SK-N-SH treated with all-trans-retinoic acid at 6 μM for 48 hours (cell line): ENCODE data around the gene POU6F2.

ENCODE experiments used
- ATAC-seq: fragments of 200-7000 bp; cut with Tn5 transposase; 3 replicates; pipeline ENCODE4 v1.9.1; 2020; ENCODE audit warnings: mild to moderate bottlenecking, moderate library complexity
- ARNTL ChIP-seq: fragments of 450-650 bp; formaldehyde crosslinking; IDR thresholded peaks from 2 replicates; pipeline ENCODE4 v1.5.0; 2020; ENCODE audit warnings: low read depth, mild to moderate bottlenecking, moderate library complexity, borderline replicate concordance
- CREB5 ChIP-seq: fragments of 250-450 bp; sonication (Bioruptor Pico); IDR thresholded peaks from 2 replicates; pipeline ENCODE4 v1.5.1; 2020; ENCODE audit warnings: low read depth, mild to moderate bottlenecking, moderate library complexity
- CSDC2 ChIP-seq: fragments of 250-450 bp; sonication (Bioruptor Pico); IDR thresholded peaks from 2 replicates; pipeline ENCODE4 v1.5.0; 2020; ENCODE audit warnings: mild to moderate bottlenecking, moderate library complexity
- ESRRG ChIP-seq: fragments of 250-450 bp; sonication (Bioruptor Pico); IDR thresholded peaks from 2 replicates; pipeline ENCODE4 v1.6.1; 2021; ENCODE audit warnings: mild to moderate bottlenecking
- GLIS3 ChIP-seq: fragments of 250-450 bp; sonication (Bioruptor Pico); IDR thresholded peaks from 2 replicates; pipeline ENCODE4 v1.5.0; 2020; ENCODE audit warnings: mild to moderate bottlenecking, moderate library complexity
- ISL1 ChIP-seq: fragments of 250-450 bp; sonication (Bioruptor Pico); IDR thresholded peaks from 2 replicates; pipeline ENCODE4 v2.1.2; 2022; ENCODE audit warnings: mild to moderate bottlenecking, moderate library complexity
- OSR1 ChIP-seq: fragments of 250-450 bp; sonication (Bioruptor Pico); IDR thresholded peaks from 2 replicates; pipeline ENCODE4 v1.8.0; 2022; ENCODE audit warnings: moderate library complexity, mild to moderate bottlenecking, inconsistent platforms
- PATZ1 ChIP-seq: fragments of 250-450 bp; sonication (Bioruptor Pico); IDR thresholded peaks from 2 replicates; pipeline ENCODE4 v1.8.0; 2020; ENCODE audit warnings: mild to moderate bottlenecking, moderate library complexity, borderline replicate concordance
- POU6F1 ChIP-seq: fragments of 250-450 bp; sonication (Bioruptor Pico); IDR thresholded peaks from 2 replicates; pipeline ENCODE4 v1.8.0; 2021; ENCODE audit warnings: low read depth, mild to moderate bottlenecking, moderate library complexity, borderline replicate concordance
- PPARA ChIP-seq: fragments of 250-450 bp; sonication (Bioruptor Pico); IDR thresholded peaks from 2 replicates; pipeline ENCODE4 v1.5.0; 2020; ENCODE audit warnings: mild to moderate bottlenecking, borderline replicate concordance
- RARB ChIP-seq: fragments of 250-450 bp; sonication (Bioruptor Pico); IDR thresholded peaks from 2 replicates; pipeline ENCODE4 v1.8.0; 2021; ENCODE audit warnings: mild to moderate bottlenecking, moderate library complexity
- SNAI2 ChIP-seq: fragments of 250-450 bp; sonication (Bioruptor Pico); IDR thresholded peaks from 2 replicates; pipeline ENCODE4 v1.5.0; 2020; ENCODE audit warnings: mild to moderate bottlenecking, moderate library complexity
- TCF4 ChIP-seq: fragments of 250-450 bp; sonication (Bioruptor Pico); IDR thresholded peaks from 2 replicates; pipeline ENCODE4 v1.8.0; 2021; ENCODE audit warnings: mild to moderate bottlenecking, moderate library complexity, borderline replicate concordance
- TOX ChIP-seq: fragments of 250-450 bp; sonication (Bioruptor Pico); IDR thresholded peaks from 2 replicates; pipeline ENCODE4 v1.8.0; 2021; ENCODE audit warnings: mild to moderate bottlenecking, moderate library complexity, borderline replicate concordance
- TSHZ2 ChIP-seq: fragments of 250-450 bp; sonication (Bioruptor Pico); IDR thresholded peaks from 2 replicates; pipeline ENCODE4 v1.5.0; 2020; ENCODE audit warnings: mild to moderate bottlenecking, moderate library complexity
- ZC3H10 ChIP-seq: fragments of 250-450 bp; sonication (Bioruptor Pico); IDR thresholded peaks from 2 replicates; pipeline ENCODE4 v1.5.1; 2021; ENCODE audit warnings: mild to moderate bottlenecking, moderate library complexity
- ZFP3 ChIP-seq: fragments of 250-450 bp; sonication (Bioruptor Pico); IDR thresholded peaks from 2 replicates; pipeline ENCODE4 v1.5.0; 2020; ENCODE audit warnings: mild to moderate bottlenecking, moderate library complexity
- ZFP30 ChIP-seq: fragments of 450-650 bp; formaldehyde crosslinking; IDR thresholded peaks from 2 replicates; pipeline ENCODE4 v1.5.0; 2022; ENCODE audit warnings: mild to moderate bottlenecking, moderate library complexity
- ZNF565 ChIP-seq: fragments of 450-650 bp; formaldehyde crosslinking; conservative IDR thresholded peaks from 2 replicates; pipeline ENCODE4 v1.5.0; 2020; ENCODE audit warnings: low read depth, mild to moderate bottlenecking, moderate library complexity
- ZNF70 ChIP-seq: fragments of 450-650 bp; formaldehyde crosslinking; IDR thresholded peaks from 2 replicates; pipeline ENCODE4 v1.5.0; 2020; ENCODE audit warnings: mild to moderate bottlenecking, moderate library complexity
- ZNF8 ChIP-seq: fragments of 450-650 bp; formaldehyde crosslinking; IDR thresholded peaks from 2 replicates; pipeline ENCODE4 v1.5.0; 2020; ENCODE audit warnings: mild to moderate bottlenecking, moderate library complexity
- TF ChIP-seq, protein P1 (sequence below): fragments of 250-450 bp; sonication (Bioruptor Pico); IDR thresholded peaks from 2 replicates; pipeline ENCODE4 v1.5.1; 2021; ENCODE audit warnings: mild to moderate bottlenecking, moderate library complexity

The POU6F2 gene

DNA sequence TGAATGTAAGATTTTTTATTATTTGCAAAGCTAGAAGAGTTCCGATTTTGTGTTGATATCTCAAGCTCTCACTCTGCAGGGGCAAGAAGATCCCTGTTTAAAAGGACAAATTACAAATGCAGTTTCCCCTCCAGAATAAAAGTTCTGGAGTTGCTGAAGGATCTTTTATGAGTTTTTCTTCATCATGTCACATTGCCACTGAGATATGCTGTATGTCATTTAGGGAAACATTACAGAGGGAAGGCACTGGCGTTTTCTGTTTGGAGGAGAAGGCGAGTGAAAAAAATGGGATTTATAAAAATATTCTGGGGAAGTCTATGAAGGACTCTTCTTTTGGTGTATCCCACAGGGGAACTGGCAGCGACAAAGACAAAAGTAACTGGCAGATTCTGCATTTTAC is 57.4 kb downstream of the POU6F2 start:
- no peak for TF ChIP-seq CREB5 (CRISPR knock-in tag)
- no peak for TF ChIP-seq TCF4 (CRISPR knock-in tag)
- TF ChIP-seq ZC3H10 (CRISPR knock-in tag): no peak
- no peak for TF ChIP-seq ZFP3 (CRISPR knock-in tag)
- no peak for TF ChIP-seq TOX (CRISPR knock-in tag)
- TF ChIP-seq ZFP30 (CRISPR knock-in tag): no peak
- TF ChIP-seq ISL1 (CRISPR knock-in tag): no peak
- no peak for TF ChIP-seq PPARA (CRISPR knock-in tag)
- no peak for TF ChIP-seq PATZ1 (CRISPR knock-in tag)
- no peak for TF ChIP-seq ESRRG (CRISPR knock-in tag)
- TF ChIP-seq ARNTL (CRISPR knock-in tag): no peak
- TF ChIP-seq POU6F1 (CRISPR knock-in tag): no peak
- TF ChIP-seq GLIS3: no peak
- no peak for TF ChIP-seq CSDC2 (CRISPR knock-in tag)
- TF ChIP-seq OSR1 (CRISPR knock-in tag): no peak
- no peak for TF ChIP-seq TSHZ2 (CRISPR knock-in tag)
- no peak for TF ChIP-seq RARB
- no peak for TF ChIP-seq SNAI2
- TF ChIP-seq ZNF565 (CRISPR knock-in tag): no peak
- ATAC-seq: no peak

GRCh38 chr7:39035903-39036302 is 58.2 kb downstream of the POU6F2 start:
- no peak for ATAC-seq

More at GRCh38 chr7:39035903-39036302, 58.2 kb downstream of the POU6F2 start:
- TF ChIP-seq ZNF70 (CRISPR knock-in tag) (no peak), ZFP30 (CRISPR knock-in tag) (no peak), ZNF565 (CRISPR knock-in tag) (no peak), RARB (no peak), ZNF8 (CRISPR knock-in tag) (no peak), ARNTL (CRISPR knock-in tag) (no peak), ESRRG (CRISPR knock-in tag) (no peak), PATZ1 (CRISPR knock-in tag) (no peak), ZFP3 (CRISPR knock-in tag) (no peak), CREB5 (CRISPR knock-in tag) (no peak), TCF4 (CRISPR knock-in tag) (no peak)
- TF ChIP-seq, protein P1, sequence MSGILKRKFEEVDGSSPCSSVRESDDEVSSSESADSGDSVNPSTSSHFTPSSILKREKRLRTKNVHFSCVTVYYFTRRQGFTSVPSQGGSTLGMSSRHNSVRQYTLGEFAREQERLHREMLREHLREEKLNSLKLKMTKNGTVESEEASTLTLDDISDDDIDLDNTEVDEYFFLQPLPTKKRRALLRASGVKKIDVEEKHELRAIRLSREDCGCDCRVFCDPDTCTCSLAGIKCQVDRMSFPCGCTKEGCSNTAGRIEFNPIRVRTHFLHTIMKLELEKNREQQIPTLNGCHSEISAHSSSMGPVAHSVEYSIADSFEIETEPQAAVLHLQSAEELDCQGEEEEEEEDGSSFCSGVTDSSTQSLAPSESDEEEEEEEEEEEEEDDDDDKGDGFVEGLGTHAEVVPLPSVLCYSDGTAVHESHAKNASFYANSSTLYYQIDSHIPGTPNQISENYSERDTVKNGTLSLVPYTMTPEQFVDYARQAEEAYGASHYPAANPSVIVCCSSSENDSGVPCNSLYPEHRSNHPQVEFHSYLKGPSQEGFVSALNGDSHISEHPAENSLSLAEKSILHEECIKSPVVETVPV: no peak
